GM13976 (cell line): Measurements from ENCODE around the gene KDM4C.
"Not testable (repeated sequence)": the region's sequence is repeated elsewhere in the genome, so short reads cannot be mapped to it uniquely, and the experiment has no call there.

Experiments used
- DNase-seq: peaks from one replicate; pipeline ENCODE4 v3.0.0; 2012; ENCODE audit warnings: low spot score
- CTCF ChIP-seq: IDR thresholded peaks from 2 replicates; pipeline ENCODE4 v1.5.1; 2012; ENCODE audit warnings: borderline replicate concordance, mild to moderate bottlenecking; ENCODE audit not compliant: insufficient read depth; ENCODE audit errors: extremely low read depth, missing control alignments, control extremely low read depth
- in situ Hi-C: fragments of 300-500 bp; cut with MboI; formaldehyde crosslinking; loops from one replicate; pipeline ENCODE4 v1.12.0; 2022; ENCODE audit warnings: low sequenced_read_pairs, mixed read lengths, inconsistent platforms; ENCODE audit not compliant: unreplicated experiment

The KDM4C gene

GRCh38 chr9:6783753-6784152, 26.0 kb downstream of the KDM4C start:
- no peak for DNase-seq
- TF ChIP-seq CTCF, result no peak
- in situ Hi-C loops, result no loop called here

- in situ Hi-C loops, result no loop called here
- no peak for DNase-seq
- no peak for TF ChIP-seq CTCF
These were observed 27.9 kb downstream of the KDM4C start for GRCh38 chr9:6785682-6786081.

- TF ChIP-seq CTCF, result no peak
- in situ Hi-C loops, result no loop called here
- DNase-seq, result no peak
These were observed 30.0 kb downstream of the KDM4C start for GRCh38 chr9:6787793-6788161.

- DNase-seq, result no peak
- in situ Hi-C loops, result no loop called here
- no peak for TF ChIP-seq CTCF
These were observed 30.6 kb downstream of the KDM4C start for GRCh38 chr9:6788162-6789016.

- DNase-seq, in situ Hi-C loops: not testable (repeated sequence)
These were observed 31.2 kb downstream of the KDM4C start for GRCh38 chr9:6789017-6789338.

GRCh38 chr9:6790866-6791265, 33.1 kb downstream of the KDM4C start:
- no peak for DNase-seq
- in situ Hi-C loops, result no loop called here
- no peak for TF ChIP-seq CTCF

GRCh38 chr9:6793203-6793602, 35.4 kb downstream of the KDM4C start:
- no peak for DNase-seq
- no peak for TF ChIP-seq CTCF
- in situ Hi-C loops, result no loop called here
